ENCODE results near the gene SDK1.

DNA sequence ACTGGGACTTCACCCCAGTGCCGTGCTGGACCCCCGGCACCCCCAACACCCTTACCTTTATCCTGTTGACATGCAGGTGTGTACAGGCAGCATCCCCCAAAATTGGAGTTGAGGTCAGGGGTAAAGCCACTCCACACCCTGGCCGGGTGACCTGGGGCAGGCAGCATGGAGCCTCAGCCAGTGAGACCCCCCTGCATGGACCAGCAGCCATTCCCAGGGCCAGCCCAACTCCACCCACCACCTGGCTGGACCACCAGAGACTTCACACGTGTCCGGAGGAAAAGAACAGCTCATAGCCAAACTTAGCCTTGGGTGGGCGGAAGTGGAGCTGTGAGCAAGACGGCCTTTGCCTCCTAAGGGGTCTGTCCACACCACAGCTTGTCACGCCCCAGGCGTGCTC, 968.0 kb downstream of the SDK1 start:
- TF ChIP-seq ASH2L (IDR thresholded peaks at IDR 0.05; ENCODE audit: borderline replicate concordance, low read depth) (no peak), ZNF274 (IDR thresholded peaks at IDR 0.05; ENCODE audit: insufficient read depth, insufficient read length) (no peak), MYC (IDR thresholded peaks at IDR 0.05; ENCODE audit: insufficient read depth, insufficient read length, insufficient replicate concordance, low read length, severe bottlenecking) (no peak), EZH2 (IDR thresholded peaks at IDR 0.05; ENCODE audit: borderline replicate concordance, control insufficient read depth, low read depth, low read length) (no peak), CHD1 (IDR thresholded peaks at IDR 0.05; ENCODE audit: low read depth, low read length) (no peak)
- TF ChIP-seq, protein P1, sequence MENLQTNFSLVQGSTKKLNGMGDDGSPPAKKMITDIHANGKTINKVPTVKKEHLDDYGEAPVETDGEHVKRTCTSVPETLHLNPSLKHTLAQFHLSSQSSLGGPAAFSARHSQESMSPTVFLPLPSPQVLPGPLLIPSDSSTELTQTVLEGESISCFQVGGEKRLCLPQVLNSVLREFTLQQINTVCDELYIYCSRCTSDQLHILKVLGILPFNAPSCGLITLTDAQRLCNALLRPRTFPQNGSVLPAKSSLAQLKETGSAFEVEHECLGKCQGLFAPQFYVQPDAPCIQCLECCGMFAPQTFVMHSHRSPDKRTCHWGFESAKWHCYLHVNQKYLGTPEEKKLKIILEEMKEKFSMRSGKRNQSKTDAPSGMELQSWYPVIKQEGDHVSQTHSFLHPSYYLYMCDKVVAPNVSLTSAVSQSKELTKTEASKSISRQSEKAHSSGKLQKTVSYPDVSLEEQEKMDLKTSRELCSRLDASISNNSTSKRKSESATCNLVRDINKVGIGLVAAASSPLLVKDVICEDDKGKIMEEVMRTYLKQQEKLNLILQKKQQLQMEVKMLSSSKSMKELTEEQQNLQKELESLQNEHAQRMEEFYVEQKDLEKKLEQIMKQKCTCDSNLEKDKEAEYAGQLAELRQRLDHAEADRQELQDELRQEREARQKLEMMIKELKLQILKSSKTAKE (IDR thresholded peaks at IDR 0.05; ENCODE audit: low read depth, poor library complexity, severe bottlenecking): no peak
- TF ChIP-seq, protein P2, sequence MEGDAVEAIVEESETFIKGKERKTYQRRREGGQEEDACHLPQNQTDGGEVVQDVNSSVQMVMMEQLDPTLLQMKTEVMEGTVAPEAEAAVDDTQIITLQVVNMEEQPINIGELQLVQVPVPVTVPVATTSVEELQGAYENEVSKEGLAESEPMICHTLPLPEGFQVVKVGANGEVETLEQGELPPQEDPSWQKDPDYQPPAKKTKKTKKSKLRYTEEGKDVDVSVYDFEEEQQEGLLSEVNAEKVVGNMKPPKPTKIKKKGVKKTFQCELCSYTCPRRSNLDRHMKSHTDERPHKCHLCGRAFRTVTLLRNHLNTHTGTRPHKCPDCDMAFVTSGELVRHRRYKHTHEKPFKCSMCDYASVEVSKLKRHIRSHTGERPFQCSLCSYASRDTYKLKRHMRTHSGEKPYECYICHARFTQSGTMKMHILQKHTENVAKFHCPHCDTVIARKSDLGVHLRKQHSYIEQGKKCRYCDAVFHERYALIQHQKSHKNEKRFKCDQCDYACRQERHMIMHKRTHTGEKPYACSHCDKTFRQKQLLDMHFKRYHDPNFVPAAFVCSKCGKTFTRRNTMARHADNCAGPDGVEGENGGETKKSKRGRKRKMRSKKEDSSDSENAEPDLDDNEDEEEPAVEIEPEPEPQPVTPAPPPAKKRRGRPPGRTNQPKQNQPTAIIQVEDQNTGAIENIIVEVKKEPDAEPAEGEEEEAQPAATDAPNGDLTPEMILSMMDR (IDR thresholded peaks at IDR 0.05 in 2 of 3, conservative IDR thresholded peaks at IDR 0.05 in 1 of 3; ENCODE audit: control insufficient read depth in 2 of 3, extremely low read depth in 1 of 3, insufficient read depth in 1 of 3, low read depth in 3 of 3, low read length in 3 of 3): no peak
- TF ChIP-seq, protein P3, sequence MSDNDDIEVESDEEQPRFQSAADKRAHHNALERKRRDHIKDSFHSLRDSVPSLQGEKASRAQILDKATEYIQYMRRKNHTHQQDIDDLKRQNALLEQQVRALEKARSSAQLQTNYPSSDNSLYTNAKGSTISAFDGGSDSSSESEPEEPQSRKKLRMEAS (IDR thresholded peaks at IDR 0.05; ENCODE audit: low read depth, low read length): no peak

Measured in GM12878 (cell line).